ENCODE measurements around the gene TUBA1A.
A peak's percentile ranks its signal among the peaks of the same experiment; 100 is the strongest.
"Not testable (repeated sequence)": the region's sequence is repeated elsewhere in the genome, so short reads cannot be mapped to it uniquely, and the experiment has no call there.

The TUBA1A gene

GRCh38 chr12:49200919-49201594 lies 12.2 kb upstream of the TUBA1A start:
- DNase-seq (ENCODE audit: low spot score): peak; percentile 49

DNA sequence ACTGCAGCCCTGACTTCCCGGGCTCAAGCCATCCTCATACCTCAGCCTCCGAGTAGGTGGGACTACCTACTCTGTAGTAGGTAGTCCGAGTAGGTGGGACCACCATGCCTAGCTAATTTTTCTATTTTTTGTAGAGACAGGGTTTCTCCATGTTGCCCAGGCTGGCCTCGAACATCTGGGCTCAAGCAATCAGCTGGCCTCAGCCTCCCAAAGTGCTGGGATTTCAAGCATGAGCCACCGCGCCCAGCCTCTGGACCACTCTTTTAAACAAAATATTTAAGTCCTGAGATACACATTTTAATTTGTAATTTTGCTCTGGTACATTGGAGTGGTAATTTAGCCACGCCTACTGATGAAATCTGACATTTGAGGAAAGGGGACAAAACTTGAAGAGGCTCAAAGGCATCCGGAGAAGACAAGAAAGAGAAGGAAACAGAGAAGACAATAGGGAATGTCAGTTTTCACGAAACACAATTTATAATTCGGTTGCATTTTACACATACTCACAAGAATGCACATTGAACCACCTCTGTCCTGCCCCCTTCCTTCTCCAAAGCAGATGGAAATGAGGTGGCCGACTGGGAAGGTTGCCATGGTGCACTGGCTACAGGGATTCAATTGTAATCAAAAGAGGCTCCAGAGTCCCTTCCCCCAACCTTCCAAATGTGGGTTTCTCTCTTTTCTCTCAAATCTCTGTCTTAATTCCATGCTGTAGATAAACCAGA lies 9.7 kb upstream of the TUBA1A start:
- DNase-seq (ENCODE audit: low spot score): peak; percentile 82

- DNase-seq (ENCODE audit: low spot score): no peak
Measured at GRCh38 chr12:49197256-49197655, 8.4 kb upstream of the TUBA1A start.

DNA sequence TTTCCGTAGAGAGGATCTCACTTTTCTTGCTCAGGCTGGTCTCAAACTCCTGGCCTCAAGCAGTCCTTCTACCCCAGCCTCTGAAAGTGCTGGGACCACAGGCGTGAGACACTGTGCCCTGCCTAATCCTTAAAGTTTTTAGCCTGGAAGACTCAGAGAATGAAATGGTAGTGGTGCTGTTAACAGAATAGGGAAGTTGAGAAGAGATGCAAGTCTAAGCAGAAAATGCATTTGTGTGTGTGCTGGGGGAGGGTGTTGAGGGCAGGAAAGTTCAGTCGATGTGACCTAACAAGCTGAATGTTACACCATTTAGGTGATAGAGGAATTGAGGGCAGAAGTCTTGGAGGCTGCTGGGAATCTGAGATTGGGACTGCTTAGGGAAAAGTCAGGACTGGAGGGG lies 6.9 kb upstream of the TUBA1A start:
- no peak for DNase-seq (ENCODE audit: low spot score)

GRCh38 chr12:49193746-49194145 lies 4.9 kb upstream of the TUBA1A start:
- not testable (repeated sequence) for DNase-seq (ENCODE audit: low spot score)

- not testable (repeated sequence) for DNase-seq (ENCODE audit: low spot score)
Measured at GRCh38 chr12:49191498-49191897, 2.6 kb upstream of the TUBA1A start.

DNA sequence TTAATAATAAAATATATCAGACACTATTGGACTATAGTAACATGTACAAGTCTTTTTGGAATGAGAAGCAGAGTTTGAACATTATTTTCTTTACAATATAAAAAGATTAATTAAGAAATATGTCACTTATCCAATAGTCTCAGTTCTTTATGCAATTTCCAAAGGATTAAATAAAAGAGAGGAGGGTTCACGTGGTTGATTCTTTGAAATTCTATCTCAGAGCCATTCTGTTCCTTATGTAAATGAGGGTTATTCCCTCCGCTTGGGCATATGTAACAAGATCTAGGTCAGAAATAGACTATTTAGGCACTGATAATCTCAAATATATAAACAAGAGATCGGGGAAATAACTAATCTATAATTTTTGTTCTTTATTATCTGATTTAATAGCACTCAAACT lies 2.1 kb upstream of the TUBA1A start:
- DNase-seq (ENCODE audit: low spot score): no peak

DNA sequence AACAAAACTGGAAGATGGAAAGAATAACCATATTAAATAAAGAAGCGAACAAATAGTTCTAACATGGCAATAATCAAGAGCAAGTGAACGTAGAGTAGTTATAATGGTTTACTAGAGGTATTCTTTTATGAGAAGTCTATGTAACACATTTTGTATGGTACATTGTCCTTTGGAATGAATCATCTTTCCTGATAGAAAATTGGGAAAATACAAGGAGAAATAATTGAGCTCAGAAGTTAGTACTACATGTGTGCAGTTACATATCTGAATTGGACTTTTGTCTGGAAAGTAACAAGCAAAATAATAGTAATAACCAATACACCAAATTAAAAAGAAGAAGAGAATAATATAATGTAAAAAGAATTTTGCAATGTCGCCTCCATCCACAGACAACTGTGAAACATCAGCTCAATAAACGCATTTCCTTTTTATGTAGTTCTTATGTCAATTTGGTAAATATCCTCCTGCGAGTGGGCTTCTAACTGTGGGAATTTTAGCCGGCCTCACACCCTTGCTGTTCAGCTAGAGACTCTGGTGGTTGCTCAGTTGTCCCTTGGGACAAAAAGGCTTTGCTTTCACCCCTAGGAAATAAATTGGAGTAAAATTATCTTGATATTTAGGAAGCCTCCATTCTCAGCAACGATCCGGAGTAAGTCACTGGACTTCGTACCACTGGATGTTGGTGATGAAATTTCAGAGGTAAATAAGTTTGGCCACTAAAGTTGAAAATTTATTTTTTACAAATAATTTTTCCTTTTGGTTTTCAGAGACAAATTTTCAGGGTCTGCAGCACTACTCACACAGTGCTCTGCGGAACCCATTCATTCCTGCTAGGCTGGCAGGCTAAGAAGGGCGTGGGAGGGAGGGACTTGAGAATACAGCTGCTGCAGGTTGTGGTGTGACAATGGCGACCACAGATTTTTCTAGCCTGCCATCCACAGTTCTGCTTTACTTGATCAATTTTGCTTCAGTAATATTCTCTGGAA lies 1.1 kb upstream of the TUBA1A start:
- no peak for DNase-seq (ENCODE audit: low spot score)

DNA sequence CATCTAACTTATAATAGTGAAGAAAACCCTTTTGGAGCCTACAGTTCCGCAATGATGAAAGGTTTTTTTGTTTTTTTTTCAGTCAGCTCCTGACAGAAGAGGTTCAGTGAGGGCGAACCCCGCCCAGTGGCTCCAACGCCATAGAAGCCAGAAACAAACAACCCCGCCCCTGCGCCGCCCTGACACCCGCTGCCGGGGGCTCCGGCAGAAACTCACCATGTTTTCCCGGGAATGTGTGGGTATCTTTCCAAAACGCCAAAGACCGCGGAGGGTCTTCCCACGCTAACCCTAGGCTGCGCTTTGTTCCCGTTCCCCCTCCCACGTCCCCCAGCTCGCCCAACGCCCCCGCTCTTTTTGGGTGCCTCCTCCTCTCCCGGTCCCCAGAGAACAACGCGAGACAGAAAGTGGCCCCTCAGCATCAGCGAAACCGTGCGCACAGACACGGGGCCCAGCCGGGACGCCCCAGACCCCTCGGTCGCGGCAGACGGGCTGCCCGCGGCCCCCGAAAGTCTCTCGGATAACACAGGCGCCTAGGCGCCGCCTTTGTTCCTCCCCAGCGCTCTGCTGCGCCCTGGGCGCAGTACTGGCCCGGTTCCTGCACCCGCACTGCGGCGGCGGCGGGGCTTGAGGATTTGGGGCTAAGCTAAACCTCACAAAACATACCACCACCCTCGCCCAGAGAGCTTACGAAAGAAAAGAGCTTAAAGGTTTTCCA lies 522 bp downstream of the TUBA1A start:
- DNase-seq (ENCODE audit: low spot score): peak; percentile 78

GRCh38 chr12:49187184-49187583 lies 1.7 kb downstream of the TUBA1A start:
- peak; percentile 66 for DNase-seq (ENCODE audit: low spot score)

GRCh38 chr12:49186307-49186706 lies 2.6 kb downstream of the TUBA1A start:
- not testable (repeated sequence) for DNase-seq (ENCODE audit: low spot score)

DNA sequence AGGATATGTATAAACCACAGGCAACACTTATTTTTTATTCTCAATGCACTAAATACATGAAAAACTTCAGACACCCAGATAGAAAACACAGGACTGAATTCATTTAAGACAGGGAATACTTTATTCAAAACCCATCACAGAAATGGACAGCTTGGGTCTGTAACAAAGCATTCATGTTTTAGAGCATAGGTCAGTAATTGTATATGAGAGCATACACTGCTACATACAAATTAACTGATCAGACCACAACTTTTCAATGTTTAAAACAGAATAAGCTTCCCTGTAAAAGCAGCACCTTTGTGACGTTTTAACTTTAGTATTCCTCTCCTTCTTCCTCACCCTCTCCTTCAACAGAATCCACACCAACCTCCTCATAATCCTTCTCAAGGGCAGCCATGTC lies 4.2 kb downstream of the TUBA1A start:
- not testable (repeated sequence) for DNase-seq (ENCODE audit: low spot score)

DNA sequence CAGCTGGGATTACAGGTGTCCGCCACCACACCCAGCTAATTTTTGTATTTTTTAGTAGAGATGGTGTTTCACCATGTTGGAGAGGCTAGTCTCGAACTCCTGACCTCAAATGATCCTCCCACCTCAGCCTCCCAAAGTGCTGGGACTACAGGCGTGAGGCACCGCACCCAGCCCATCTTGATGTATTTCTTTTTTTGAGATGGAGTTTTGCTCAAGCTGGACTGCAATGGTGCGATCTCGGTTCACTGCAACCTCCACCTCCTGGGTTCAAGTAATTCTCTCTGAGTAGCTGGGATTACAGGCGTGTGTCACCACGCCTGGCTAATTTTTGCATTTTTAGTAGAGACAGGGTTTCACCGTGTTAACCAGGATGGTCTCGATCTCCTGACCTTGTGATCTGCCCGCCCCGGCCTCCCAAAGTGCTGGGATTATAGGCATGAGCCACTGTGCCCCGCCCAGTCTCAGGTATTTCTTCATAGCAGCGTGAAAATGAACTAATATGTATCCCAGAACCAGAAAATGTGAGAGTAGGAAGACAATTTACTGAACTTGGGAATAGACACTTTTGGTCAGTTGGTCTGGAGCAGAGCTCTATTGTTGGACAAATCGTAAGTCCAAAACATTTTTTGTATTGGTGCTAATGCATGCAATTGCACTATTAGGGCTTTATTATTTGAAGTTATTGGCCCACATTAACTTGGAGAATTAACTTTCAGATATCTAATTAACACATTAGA lies 5.5 kb downstream of the TUBA1A start:
- not testable (repeated sequence) for DNase-seq (ENCODE audit: low spot score)

- DNase-seq (ENCODE audit: low spot score): no peak
Measured at GRCh38 chr12:49174218-49174617, 14.7 kb downstream of the TUBA1A start.

DNA sequence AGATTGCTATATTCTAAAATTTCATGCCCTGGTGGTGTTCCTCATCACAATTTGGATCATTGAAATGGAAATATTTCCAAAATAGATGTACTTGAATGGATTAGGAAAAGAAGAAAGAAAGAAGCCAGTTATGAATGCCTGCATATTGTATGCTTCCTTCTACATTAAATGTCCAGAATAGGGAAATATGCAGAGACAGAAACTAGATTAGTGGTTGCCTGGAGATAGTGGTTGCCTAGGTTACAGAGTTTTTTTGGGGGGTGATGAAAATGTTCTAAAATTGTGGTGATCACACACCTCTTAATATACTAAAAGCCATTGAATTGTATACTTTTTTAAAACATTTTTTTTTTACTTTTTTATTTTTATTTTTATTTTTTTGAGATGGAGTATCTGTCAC lies 18.0 kb downstream of the TUBA1A start:
- no peak for DNase-seq (ENCODE audit: low spot score)

DNA sequence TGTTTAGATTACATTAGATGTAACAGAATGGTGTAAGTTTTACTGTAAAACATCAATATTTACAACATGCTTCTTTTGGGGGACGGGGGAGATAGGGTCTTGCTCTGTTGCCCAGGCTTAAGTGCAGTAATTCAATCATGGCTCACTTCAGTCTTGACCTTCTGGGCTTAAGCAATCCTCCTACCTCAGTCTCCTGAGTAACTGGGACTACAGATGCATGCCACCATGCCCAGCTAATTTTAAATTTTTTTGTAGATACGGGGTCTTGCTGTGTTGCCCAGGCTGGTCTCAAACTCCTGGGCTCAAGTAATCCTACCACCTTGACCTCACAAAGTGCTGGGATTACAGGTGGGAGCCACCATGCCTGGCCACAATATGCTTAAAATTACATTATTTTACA lies 23.8 kb downstream of the TUBA1A start:
- DNase-seq (ENCODE audit: low spot score): no peak

- not testable (repeated sequence) for DNase-seq (ENCODE audit: low spot score)
Measured at GRCh38 chr12:49161901-49162300, 27.0 kb downstream of the TUBA1A start.

- no peak for DNase-seq (ENCODE audit: low spot score)
Measured at GRCh38 chr12:49161092-49161795, 27.6 kb downstream of the TUBA1A start.

- no peak for DNase-seq (ENCODE audit: low spot score)
Measured at GRCh38 chr12:49160399-49160798, 28.5 kb downstream of the TUBA1A start.

- DNase-seq (ENCODE audit: low spot score): no peak
Measured at GRCh38 chr12:49154221-49154620, 34.7 kb downstream of the TUBA1A start.

Measured in AG20443 (cell line).